Endothelial cell of umbilical vein (primary cell): ENCODE results near the gene DCX.

Experiments used
- CTCF ChIP-seq, 2 donors: IDR thresholded peaks; 1 replicate in 1 of 2; 2 replicates in 1 of 2; pipeline ENCODE4 v1.5.1; 2011; ENCODE audit warnings: low read length in 2 of 2, mild to moderate bottlenecking in 2 of 2, moderate library complexity in 2 of 2, control low read depth in 1 of 2, inconsistent platforms in 1 of 2, low read depth in 1 of 2; ENCODE audit not compliant: insufficient read depth in 1 of 2; ENCODE audit errors: extremely low read depth in 1 of 2
- POLR2A ChIP-seq: IDR thresholded peaks from 2 replicates; pipeline ENCODE4 v1.6.1; 2012; ENCODE audit warnings: low read depth, mild to moderate bottlenecking, control low read depth, low read length

- TF ChIP-seq POLR2A = no peak
- TF ChIP-seq CTCF (IDR thresholded peaks at IDR 0.05; ENCODE audit: extremely low read depth in 1 of 2, insufficient read depth in 1 of 2, low read depth in 1 of 2, low read length in 2 of 2) = no peak
These were observed 167.7 kb downstream of the DCX start for GRCh38 chrX:111244235-111244750.
